Femur (tissue), 1 donor: ENCODE data around the gene TUBB1.
"Not testable (repeated sequence)": the region's sequence is repeated elsewhere in the genome, so short reads cannot be mapped to it uniquely, and the experiment has no call there.

ENCODE experiments used
- DNase-seq: peaks from one replicate; pipeline ENCODE4 v3.0.0-alpha.2; 2017

Gene TUBB1

DNA sequence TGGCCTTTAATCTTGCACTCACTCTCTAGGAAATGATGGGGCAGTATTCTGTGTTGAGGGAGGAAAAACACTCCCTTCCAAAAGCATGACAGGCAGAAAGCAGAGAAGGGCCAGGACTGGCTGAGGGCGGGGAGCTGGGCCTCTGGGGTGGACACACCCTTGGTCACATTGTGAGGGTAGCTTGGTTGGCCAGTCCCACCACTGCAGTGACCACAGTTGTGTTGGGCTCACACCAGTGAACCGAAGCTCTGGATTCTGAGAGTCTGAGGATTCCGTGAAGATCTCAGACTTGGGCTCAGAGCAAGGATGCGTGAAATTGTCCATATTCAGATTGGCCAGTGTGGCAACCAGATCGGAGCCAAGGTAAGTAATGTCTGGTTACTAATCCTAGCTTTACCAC lies at the start of gene TUBB1:
TUBB1 (plus strand) TSS at position 213 of the 400 bp plus-strand sequence; CDS start at position 307, 94 bp downstream.
- peak; percentile 66 for DNase-seq

GRCh38 chr20:58969439-58969838 lies 49.8 kb upstream of the TUBB1 start:
- no peak for DNase-seq

DNA sequence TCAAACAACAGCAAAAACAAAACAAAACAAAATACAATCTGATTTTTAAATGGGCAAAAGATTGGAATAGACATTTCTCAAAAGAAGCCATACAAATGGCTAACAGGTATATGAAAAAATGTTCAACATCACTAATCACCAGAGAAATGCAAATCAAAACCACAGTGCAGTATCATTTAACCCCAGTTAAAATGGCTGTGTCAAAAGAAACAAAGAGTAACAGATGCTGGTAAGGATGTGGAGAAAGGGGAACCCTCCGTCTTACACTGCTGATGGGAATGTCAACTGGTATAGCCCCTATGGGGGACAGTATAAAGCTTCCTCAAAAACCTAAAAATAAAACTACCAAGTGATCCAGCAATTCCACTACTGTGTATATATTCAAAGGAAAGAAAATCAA lies 49.1 kb upstream of the TUBB1 start:
- no peak for DNase-seq

- DNase-seq, result no peak
These were observed 47.8 kb upstream of the TUBB1 start for GRCh38 chr20:58971429-58971828.

DNA sequence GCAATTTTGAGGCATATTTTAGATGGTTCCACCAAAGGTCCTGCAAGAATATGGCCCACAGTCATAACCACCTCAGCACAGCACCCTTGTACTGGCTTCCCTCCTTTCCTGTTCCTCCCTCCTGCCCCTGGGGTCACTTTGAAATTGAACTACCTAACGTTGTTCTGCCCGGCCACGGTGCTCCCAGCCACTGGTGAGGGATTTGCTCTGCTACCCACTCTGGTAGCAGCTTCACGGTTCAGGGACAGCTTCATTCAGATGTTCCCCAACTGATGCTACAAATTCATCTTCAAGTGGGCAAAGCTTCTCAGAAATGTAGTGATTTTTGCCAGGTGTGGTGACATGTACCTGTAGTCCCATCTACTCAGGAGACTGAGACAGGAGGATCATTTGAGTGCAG lies 46.0 kb upstream of the TUBB1 start:
- DNase-seq, result no peak

DNA sequence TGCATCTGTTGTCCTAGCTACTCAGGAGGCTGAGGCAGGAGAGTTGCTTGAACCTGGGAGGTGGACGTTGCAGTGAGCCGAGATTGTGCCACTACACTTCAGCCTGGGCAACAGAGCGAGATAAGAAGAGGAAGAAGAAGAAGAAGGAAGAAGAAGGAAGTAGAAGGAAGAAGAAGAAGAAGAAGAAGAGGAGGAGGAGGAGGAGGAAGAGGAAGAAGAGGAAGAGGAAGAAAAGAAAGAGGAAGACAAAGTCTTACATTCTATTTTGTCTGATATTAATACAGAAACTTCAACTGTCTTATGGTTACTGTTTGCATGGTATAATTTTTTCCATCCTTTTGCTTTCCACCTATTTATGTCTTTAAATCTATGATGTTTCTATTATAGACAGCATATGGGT lies 45.4 kb upstream of the TUBB1 start:
- no peak for DNase-seq

- DNase-seq, result no peak
These were observed 43.9 kb upstream of the TUBB1 start for GRCh38 chr20:58975353-58975752.

- DNase-seq, result no peak
These were observed 43.0 kb upstream of the TUBB1 start for GRCh38 chr20:58976061-58976730.

GRCh38 chr20:58978351-58979190 lies 40.7 kb upstream of the TUBB1 start:
- no peak for DNase-seq

- peak; percentile 94 for DNase-seq
These were observed 38.3 kb upstream of the TUBB1 start, which contains the start of gene NELFCD for GRCh38 chr20:58980711-58981627. Gene NELFCD, plus strand, starts transcription at chr20:58981256. Its CDS starts 54 bp downstream, at chr20:58981310.

- DNase-seq, result no peak
These were observed 37.4 kb upstream of the TUBB1 start for GRCh38 chr20:58981628-58982364.

DNA sequence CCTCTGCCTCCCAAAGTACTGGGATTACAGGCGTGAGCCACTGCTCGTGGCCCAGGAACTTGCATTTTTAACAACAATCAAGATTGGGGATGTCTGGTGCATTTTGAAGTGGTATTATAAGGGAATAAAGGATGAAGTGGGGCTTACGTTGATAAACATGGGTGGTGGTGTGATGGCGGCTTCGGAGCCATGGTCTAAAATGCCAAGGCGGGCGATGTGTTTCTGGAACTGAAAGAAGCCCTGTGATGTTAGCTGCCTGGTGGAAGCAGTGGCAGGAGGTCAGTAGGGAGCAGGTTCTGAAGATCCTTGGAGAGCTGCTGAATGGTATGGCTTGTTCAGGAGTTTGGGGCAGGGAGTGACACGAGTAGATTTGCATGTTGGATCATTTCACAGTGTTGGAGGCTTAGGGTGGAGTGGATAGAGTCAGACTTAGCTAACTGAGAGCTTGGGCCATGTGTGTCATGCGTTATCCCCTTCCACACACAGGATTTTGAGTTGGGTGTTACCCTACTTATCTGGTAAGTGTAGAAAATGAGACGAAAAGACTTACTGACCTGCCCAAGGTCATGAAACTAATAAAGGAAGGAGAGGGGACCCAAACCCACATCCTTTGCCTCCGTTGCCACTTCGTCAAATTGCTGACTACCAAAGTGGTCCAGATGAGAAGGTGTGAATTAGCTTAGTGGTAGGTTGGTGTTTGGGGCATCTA lies 36.7 kb upstream of the TUBB1 start:
- no peak for DNase-seq

DNA sequence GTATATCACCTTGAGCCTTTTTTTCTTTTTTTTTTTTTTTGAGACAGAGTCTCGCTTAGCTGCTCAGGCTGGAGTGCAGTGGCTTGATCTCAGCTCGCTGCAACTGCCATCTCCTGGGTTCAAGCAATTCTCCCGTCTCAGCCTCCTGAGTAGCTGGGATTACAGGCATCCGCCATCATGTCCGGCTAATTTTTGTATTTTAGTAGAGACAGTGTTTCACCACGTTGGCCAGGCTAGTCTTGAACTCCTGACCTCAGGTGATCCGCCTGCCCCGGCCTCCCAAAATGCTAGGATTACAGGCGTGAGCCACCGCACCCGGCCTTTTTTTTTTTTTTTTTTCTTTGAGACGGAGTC lies 36.1 kb upstream of the TUBB1 start:
- DNase-seq, result not testable (repeated sequence)

DNA sequence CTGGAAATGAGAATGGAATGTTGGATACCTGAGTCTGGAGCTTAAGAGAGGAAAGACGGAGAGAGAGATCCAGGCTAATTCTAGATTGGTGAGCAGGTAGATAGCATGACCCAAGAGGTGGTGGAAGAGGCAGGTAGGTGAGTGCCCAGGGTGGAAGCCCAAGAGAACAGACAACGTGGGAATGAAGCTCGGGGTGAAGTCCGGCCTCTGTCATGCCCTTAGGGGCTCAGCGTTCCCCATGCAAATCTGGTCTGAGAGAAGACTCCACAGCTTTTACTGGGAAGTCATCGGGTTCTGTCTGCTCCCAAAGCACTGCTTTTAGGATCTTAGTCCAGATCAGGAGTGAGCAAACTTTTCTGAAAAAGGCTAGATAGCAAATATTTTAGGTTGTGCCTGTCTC lies 34.5 kb upstream of the TUBB1 start:
- DNase-seq, result no peak

- DNase-seq, result no peak
These were observed 33.6 kb upstream of the TUBB1 start for GRCh38 chr20:58985656-58986055.

- DNase-seq, result no peak
These were observed 32.8 kb upstream of the TUBB1 start for GRCh38 chr20:58986286-58986967.

- DNase-seq, result no peak
These were observed 32.2 kb upstream of the TUBB1 start for GRCh38 chr20:58986968-58987517.

- no peak for DNase-seq
These were observed 31.3 kb upstream of the TUBB1 start for GRCh38 chr20:58987790-58988564.

DNA sequence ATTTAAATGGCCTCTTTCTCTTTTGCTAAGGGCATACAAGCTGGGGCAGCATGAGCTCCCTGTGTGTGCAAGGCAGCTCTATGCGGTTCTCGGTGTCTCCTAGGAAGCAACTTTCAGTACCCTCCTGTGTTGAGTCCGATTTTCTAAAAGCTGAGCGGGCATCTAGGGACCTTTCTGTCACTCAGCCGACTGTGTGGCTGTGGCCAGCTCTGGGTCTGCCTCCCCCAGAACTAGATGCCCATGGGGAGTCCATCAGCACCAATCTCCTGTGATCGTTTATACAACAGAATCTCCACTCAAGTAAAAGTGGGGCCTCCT lies 30.7 kb upstream of the TUBB1 start:
- DNase-seq, result no peak

- DNase-seq, result no peak
These were observed 30.0 kb upstream of the TUBB1 start for GRCh38 chr20:58989196-58989595.
